Gastrocnemius medialis (tissue), 4 donors: Measurements from ENCODE around the gene C20orf204. TPM values are rescaled to one million over a fixed set of nuclear protein-coding genes. Genes with fewer than 3 reads are reported as not detected.

Experiments
- ATAC-seq, 2 donors: fragments of 150-250 bp; one replicate each; pipeline ENCODE4 v1.9.1; 2016
- DNase-seq, 2 donors: peaks; one replicate each; pipeline ENCODE4 v3.0.0-alpha.2; 2019
- H3K27ac ChIP-seq, 4 donors: fragments of 200-600 bp; sonication (generic); 1 replicate in 1 of 4; 2 replicates in 3 of 4; pipeline ENCODE4 v1.5.1; 2016 to 2018; ENCODE audit warnings: mild to moderate bottlenecking in 2 of 4, moderate library complexity in 1 of 4
- H3K27me3 ChIP-seq, 3 donors: fragments of 200-600 bp; sonication (generic) in 2 of 3; 1 replicate in 1 of 3; 2 replicates in 2 of 3; pipeline versions ENCODE4 v1.5.1 to v1.6.0; 2016 to 2019; ENCODE audit warnings: mild to moderate bottlenecking in 1 of 3, moderate library complexity in 1 of 3
- H3K36me3 ChIP-seq, 2 donors: fragments of 200-600 bp; sonication (generic) in 1 of 2; one replicate each; pipeline ENCODE4 v1.5.1; 2017 to 2018
- H3K4me1 ChIP-seq, 2 donors: fragments of 200-600 bp; sonication (generic) in 1 of 2; one replicate each; pipeline ENCODE4 v1.5.1; 2016 to 2017; ENCODE audit warnings: mild to moderate bottlenecking in 2 of 2
- H3K4me3 ChIP-seq, 4 donors: fragments of 200-600 bp; sonication (generic) in 3 of 4; 1 replicate in 1 of 4; 2 replicates in 3 of 4; pipeline ENCODE4 v1.5.1; 2016 to 2019; ENCODE audit warnings: mild to moderate bottlenecking in 2 of 4
- H3K9me3 ChIP-seq, 3 donors: fragments of 200-600 bp; sonication (generic) in 2 of 3; 1 replicate in 1 of 3; 2 replicates in 2 of 3; pipeline ENCODE4 v1.5.1; 2016 to 2019
- POLR2A ChIP-seq, 2 donors: fragments of 450-650 bp; IDR thresholded peaks; one replicate each; pipeline ENCODE4 v1.6.1; 2017; ENCODE audit warnings: antibody characterized with exemption in 2 of 2, mild to moderate bottlenecking in 2 of 2, moderate library complexity in 2 of 2
- in situ Hi-C, 4 donors: fragments of 200-750 bp; cut with MboI; loops; one replicate each; pipeline versions ENCODE4 v1.15.0 to v1.8.0; 2017; ENCODE audit warnings: low sequenced_read_pairs in 4 of 4
- intact Hi-C: fragments of 100-400 bp; cut with DNase I; formaldehyde crosslinking; loops from one replicate; pipeline ENCODE4 v1.15.1; 2023; ENCODE audit warnings: low total_unique reads
- total RNA-seq, 4 donors: library from RNA; depleted of rRNA; stranded (reverse); fragments of >200 nt; gene quantifications; one replicate each; pipeline versions ENCODE4 v1.1.0 to v1.2.3, GENCODE V29; 2016
- TF ChIP-seq, protein P1 (sequence below), 5 experiments: fragments of 450-650 bp in 3 of 5; fragments of 200-600 bp in 2 of 5; sonication (generic) in 2 of 5; IDR thresholded peaks in 4 of 5; conservative IDR thresholded peaks in 1 of 5; 1 replicate in 4 of 5; 2 replicates in 1 of 5; pipeline ENCODE4 v1.5.1; 2016 to 2019; ENCODE audit warnings: antibody characterized with exemption in 5 of 5, mild to moderate bottlenecking in 3 of 5, moderate library complexity in 3 of 5

Gene C20orf204
- total RNA-seq, 4 donors from 2014 or later, result 0.16 to 0.66 (median 0.33) TPM; not detected in 1

GRCh38 chr20:64065974-64066343 lies 30.0 kb downstream of the C20orf204 start:
- intact Hi-C loops, result loop anchor here (10.0 kb wide), 1 partner anchor 441 kb away; the partner anchor contains the start of gene GMEB2
- TF ChIP-seq, protein P1, sequence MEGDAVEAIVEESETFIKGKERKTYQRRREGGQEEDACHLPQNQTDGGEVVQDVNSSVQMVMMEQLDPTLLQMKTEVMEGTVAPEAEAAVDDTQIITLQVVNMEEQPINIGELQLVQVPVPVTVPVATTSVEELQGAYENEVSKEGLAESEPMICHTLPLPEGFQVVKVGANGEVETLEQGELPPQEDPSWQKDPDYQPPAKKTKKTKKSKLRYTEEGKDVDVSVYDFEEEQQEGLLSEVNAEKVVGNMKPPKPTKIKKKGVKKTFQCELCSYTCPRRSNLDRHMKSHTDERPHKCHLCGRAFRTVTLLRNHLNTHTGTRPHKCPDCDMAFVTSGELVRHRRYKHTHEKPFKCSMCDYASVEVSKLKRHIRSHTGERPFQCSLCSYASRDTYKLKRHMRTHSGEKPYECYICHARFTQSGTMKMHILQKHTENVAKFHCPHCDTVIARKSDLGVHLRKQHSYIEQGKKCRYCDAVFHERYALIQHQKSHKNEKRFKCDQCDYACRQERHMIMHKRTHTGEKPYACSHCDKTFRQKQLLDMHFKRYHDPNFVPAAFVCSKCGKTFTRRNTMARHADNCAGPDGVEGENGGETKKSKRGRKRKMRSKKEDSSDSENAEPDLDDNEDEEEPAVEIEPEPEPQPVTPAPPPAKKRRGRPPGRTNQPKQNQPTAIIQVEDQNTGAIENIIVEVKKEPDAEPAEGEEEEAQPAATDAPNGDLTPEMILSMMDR (IDR thresholded peaks at IDR 0.05 in 4 of 5, conservative IDR thresholded peaks at IDR 0.05 in 1 of 5), result no peak
- TF ChIP-seq POLR2A (IDR thresholded peaks at IDR 0.05), result no peak
- ATAC-seq (no peak), DNase-seq (no peak)
- Histone ChIP-seq H3K27ac (no peak overlapping the region), H3K36me3 (no peaks in the 10 kb centered on the region), H3K4me3 (no peak overlapping the region), H3K9me3 (no peaks in the 10 kb centered on the region), H3K27me3 (no peaks in the 10 kb centered on the region), H3K4me1 (peaks cover 10 to 24% of the 10 kb centered on the region in 2 donors)
- in situ Hi-C loops, result no loop called here

DNA sequence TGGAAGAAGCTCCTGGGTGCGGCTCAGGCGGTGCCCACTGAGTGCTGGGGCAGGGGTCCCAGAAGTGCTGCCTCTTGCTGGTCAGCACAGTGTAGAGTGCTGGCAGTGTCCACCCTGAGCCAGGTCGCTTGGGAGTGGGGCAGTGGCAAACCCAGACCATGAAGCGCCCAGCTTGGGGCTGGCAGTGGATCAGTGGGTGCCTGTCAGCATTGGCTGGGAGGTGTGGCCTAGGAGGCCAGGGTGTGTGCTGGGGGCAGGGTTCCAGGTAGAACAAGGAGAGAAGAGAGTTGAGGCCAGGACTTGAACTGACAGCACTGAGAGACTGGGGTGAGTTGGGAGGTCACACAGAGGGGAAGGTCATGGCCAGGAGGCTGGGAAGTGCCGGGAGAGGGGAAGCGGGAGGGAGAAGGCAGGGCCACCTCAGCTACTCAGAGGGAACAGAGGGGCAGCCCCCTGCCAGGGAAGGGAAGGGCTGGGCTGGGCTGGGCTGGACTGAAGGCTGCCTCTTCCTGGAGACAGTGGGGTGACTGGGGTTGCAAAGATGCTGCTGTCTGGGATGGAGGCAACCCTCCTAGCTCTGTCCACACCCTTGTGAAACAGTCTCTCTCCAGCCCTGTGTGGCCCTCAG lies 31.1 kb downstream of the C20orf204 start:
- DNase-seq (no peak), ATAC-seq (no peak)
- H3K27me3 ChIP-seq, result no peaks in the 10 kb centered on the region
- no peak overlapping the region for H3K27ac ChIP-seq
- peaks cover 10 to 24% of the 10 kb centered on the region in 2 donors for H3K4me1 ChIP-seq
- H3K9me3 ChIP-seq, result no peaks in the 10 kb centered on the region
- intact Hi-C loops (loop anchor here (10.0 kb wide), 1 partner anchor 442 kb away; the partner anchor contains the start of gene GMEB2), in situ Hi-C loops (no loop called here)
- H3K36me3 ChIP-seq, result no peaks in the 10 kb centered on the region
- TF ChIP-seq, protein P1 (IDR thresholded peaks at IDR 0.05 in 4 of 5, conservative IDR thresholded peaks at IDR 0.05 in 1 of 5), result no peak
- TF ChIP-seq POLR2A (IDR thresholded peaks at IDR 0.05), result no peak
- no peak overlapping the region for H3K4me3 ChIP-seq

DNA sequence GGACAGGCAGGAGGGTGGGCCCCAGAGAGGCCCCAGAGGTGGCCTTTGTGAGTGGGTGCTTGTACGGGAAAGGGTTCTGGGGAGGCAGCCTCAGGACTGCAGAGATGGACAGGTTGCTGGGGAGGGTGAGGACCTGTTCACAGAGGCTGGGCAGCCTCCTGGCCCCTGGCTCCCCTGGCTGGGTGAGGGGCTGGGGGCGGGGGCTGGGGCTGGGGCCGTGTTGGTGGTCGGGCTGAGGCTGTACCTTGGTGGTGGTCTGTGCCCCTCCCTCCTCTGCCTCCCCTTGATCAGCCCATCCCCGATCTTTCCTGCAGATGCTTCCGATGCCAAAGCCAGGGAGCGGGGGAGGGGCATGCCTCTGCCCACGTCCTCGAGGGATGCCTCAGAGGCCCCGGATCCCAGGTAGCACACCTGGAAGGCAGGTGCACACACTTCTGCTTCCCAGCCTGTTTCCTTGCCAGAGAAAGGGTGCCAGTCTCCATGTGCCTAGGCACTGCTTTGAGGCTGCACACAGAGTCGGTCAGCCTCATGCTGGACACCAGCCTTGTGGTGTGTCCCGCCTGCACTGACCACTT lies 31.8 kb downstream of the C20orf204 start:
- in situ Hi-C loops (no loop called here), intact Hi-C loops (loop anchor here (10.0 kb wide), 1 partner anchor 443 kb away; the partner anchor contains the start of gene GMEB2)

DNA sequence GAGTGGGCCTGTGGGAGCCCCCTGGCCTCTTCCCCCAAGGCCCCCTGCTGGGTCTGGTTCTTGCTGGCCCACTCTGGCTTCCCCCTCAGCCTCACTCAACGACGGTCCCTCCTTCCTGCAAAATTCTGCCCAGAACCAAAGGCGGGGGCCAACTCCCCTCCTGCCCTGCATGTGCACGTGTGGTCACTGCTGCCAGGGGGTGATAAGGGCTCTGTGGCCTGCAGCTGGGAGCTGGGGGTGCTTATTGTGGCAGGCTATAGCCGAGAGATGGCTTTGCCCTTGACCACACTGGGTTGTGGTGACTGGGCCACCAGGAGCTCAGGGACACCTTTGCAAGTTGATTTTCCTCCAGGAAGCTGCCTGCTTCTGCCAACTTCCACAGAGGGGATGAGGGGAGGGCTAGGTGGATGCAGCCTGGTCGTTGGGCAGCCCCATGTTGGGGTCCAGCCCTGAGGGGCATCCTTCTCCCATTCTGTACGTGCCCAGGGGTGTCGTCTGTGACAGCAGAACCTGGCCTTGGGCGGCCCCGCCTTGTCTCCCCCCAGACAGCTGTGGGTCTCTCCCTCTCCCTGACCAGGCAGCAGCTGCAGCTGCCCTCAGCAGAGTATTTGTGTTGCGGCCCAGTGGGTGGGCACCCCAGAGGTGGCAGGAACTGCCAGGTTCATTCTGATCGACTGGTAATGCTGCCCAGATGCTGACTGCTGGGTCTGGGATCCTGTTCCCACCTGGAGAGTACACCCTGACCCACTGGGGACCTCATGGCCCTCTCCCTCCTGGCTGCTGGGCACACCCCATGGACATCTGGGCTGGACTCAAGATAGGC lies 32.6 kb downstream of the C20orf204 start:
- Histone ChIP-seq H3K27me3 (no peaks in the 10 kb centered on the region), H3K36me3 (no peaks in the 10 kb centered on the region), H3K4me1 (peaks cover 9 to 16% of the 10 kb centered on the region in 2 donors), H3K27ac (no peak overlapping the region), H3K4me3 (no peak overlapping the region), H3K9me3 (no peaks in the 10 kb centered on the region)
- DNase-seq, result no peak
- intact Hi-C loops, result loop anchor here (10.0 kb wide), 1 partner anchor 444 kb away; the partner anchor contains the start of gene GMEB2
- no peak for TF ChIP-seq POLR2A (IDR thresholded peaks at IDR 0.05)
- TF ChIP-seq, protein P1 (IDR thresholded peaks at IDR 0.05 in 4 of 5, conservative IDR thresholded peaks at IDR 0.05 in 1 of 5), result no peak
- in situ Hi-C loops, result no loop called here
- ATAC-seq, result no peak

More for the DNA sequence above, 31.8 kb downstream of the C20orf204 start:
- Histone ChIP-seq H3K4me3 (no peak overlapping the region), H3K27me3 (no peaks in the 10 kb centered on the region), H3K36me3 (no peaks in the 10 kb centered on the region), H3K9me3 (no peaks in the 10 kb centered on the region), H3K27ac (no peak overlapping the region), H3K4me1 (peaks cover 10 to 19% of the 10 kb centered on the region in 2 donors)
- DNase-seq (no peak), ATAC-seq (no peak)
- no peak for TF ChIP-seq POLR2A (IDR thresholded peaks at IDR 0.05)
- TF ChIP-seq, protein P1 (IDR thresholded peaks at IDR 0.05 in 4 of 5, conservative IDR thresholded peaks at IDR 0.05 in 1 of 5), result no peak
